DOHH2 (cell line): ENCODE data around the gene CDK17.

Experiments used
- H3F3A ChIP-seq: fragments of 200-600 bp; sonication (generic), shearing (Covaris generic); 2 replicates; pipeline ENCODE4 v1.6.0; 2016; ENCODE audit warnings: antibody characterized with exemption, mild to moderate bottlenecking; ENCODE audit not compliant: control insufficient read depth, insufficient read depth
- H3K27ac ChIP-seq: fragments of 200-600 bp; sonication (generic); 2 replicates; pipeline ENCODE4 v1.5.1; 2014; ENCODE audit warnings: low read depth, mild to moderate bottlenecking, low read length, moderate library complexity
- H3K27me3 ChIP-seq: fragments of 200-600 bp; sonication (generic); 2 replicates; pipeline ENCODE4 v1.6.1; 2014; ENCODE audit warnings: mild to moderate bottlenecking, low read length, mixed read lengths; ENCODE audit not compliant: control insufficient read depth
- H3K36me3 ChIP-seq: fragments of 200-600 bp; sonication (generic); 2 replicates; pipeline ENCODE4 v1.6.1; 2014; ENCODE audit warnings: mild to moderate bottlenecking, low read length, moderate library complexity, mixed read lengths; ENCODE audit not compliant: control insufficient read depth
- H3K4me1 ChIP-seq: fragments of 200-600 bp; sonication (generic); 2 replicates; pipeline ENCODE4 v1.6.1; 2014; ENCODE audit warnings: mild to moderate bottlenecking, low read length, mixed read lengths; ENCODE audit not compliant: control insufficient read depth
- H3K4me2 ChIP-seq: fragments of 200-600 bp; sonication (generic); 2 replicates; pipeline ENCODE4 v1.6.0; 2014; ENCODE audit warnings: mild to moderate bottlenecking, low read length, moderate library complexity
- H3K4me3 ChIP-seq: fragments of 200-600 bp; sonication (generic); 2 replicates; pipeline ENCODE4 v1.5.1; 2014; ENCODE audit warnings: mild to moderate bottlenecking, low read length, mixed read lengths
- H3K79me2 ChIP-seq: fragments of 200-600 bp; sonication (generic); 2 replicates; pipeline ENCODE4 v1.6.1; 2014; ENCODE audit warnings: mild to moderate bottlenecking, low read length, mixed read lengths; ENCODE audit not compliant: control insufficient read depth
- H3K9me2 ChIP-seq: fragments of 200-600 bp; sonication (generic); replicated peaks from 2 replicates; pipeline ENCODE4 v1.6.1; 2014; ENCODE audit warnings: mild to moderate bottlenecking, low read length, mixed read lengths; ENCODE audit not compliant: control insufficient read depth
- H3K9me3 ChIP-seq: fragments of 200-600 bp; sonication (generic); 2 replicates; pipeline ENCODE4 v1.6.1; 2014; ENCODE audit warnings: antibody characterized with exemption, low read length, mixed read lengths; ENCODE audit not compliant: control insufficient read depth, insufficient read depth
- H4K20me1 ChIP-seq: fragments of 200-600 bp; sonication (generic); 2 replicates; pipeline ENCODE4 v1.6.0; 2014; ENCODE audit warnings: low read depth, mild to moderate bottlenecking, antibody characterized with exemption, low read length, moderate library complexity; ENCODE audit not compliant: control insufficient read depth, insufficient read depth
- EZH2phosphoT487 ChIP-seq: fragments of 200-600 bp; sonication (generic); IDR thresholded peaks from 2 replicates; pipeline ENCODE4 v1.6.1; 2017; ENCODE audit warnings: borderline replicate concordance, mild to moderate bottlenecking, antibody characterized with exemption, low read length, moderate library complexity, mixed read lengths
- TF ChIP-seq, protein P1 (sequence below): fragments of 200-600 bp; sonication (generic); IDR thresholded peaks from one replicate; pipeline ENCODE4 v1.5.1; 2014; ENCODE audit warnings: antibody characterized with exemption, mild to moderate bottlenecking, low read depth, low read length; ENCODE audit not compliant: poor library complexity, severe bottlenecking

Gene CDK17

GRCh38 chr12:96297504-96297903 lies 102.7 kb downstream of the CDK17 start:
- TF ChIP-seq EZH2phosphoT487: no peak
- TF ChIP-seq, protein P1, sequence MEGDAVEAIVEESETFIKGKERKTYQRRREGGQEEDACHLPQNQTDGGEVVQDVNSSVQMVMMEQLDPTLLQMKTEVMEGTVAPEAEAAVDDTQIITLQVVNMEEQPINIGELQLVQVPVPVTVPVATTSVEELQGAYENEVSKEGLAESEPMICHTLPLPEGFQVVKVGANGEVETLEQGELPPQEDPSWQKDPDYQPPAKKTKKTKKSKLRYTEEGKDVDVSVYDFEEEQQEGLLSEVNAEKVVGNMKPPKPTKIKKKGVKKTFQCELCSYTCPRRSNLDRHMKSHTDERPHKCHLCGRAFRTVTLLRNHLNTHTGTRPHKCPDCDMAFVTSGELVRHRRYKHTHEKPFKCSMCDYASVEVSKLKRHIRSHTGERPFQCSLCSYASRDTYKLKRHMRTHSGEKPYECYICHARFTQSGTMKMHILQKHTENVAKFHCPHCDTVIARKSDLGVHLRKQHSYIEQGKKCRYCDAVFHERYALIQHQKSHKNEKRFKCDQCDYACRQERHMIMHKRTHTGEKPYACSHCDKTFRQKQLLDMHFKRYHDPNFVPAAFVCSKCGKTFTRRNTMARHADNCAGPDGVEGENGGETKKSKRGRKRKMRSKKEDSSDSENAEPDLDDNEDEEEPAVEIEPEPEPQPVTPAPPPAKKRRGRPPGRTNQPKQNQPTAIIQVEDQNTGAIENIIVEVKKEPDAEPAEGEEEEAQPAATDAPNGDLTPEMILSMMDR: no peak
- peaks cover 17% of the 10 kb centered on the region for H3F3A ChIP-seq

GRCh38 chr12:96295532-96296160 lies 104.6 kb downstream of the CDK17 start:
- Histone ChIP-seq H3F3A (peaks cover 17% of the 10 kb centered on the region), H3K9me2 (no peaks in the 10 kb centered on the region)
- TF ChIP-seq EZH2phosphoT487: no peak
- TF ChIP-seq, protein P1: no peak

More at GRCh38 chr12:96297504-96297903, 102.7 kb downstream of the CDK17 start:
- H3K4me2 ChIP-seq: peak overlapping the region; percentile 72
- H3K27me3 ChIP-seq: no peaks in the 10 kb centered on the region
- no peaks in the 10 kb centered on the region for H4K20me1 ChIP-seq
- peaks cover 7% of the 10 kb centered on the region for H3K79me2 ChIP-seq
- no peaks in the 10 kb centered on the region for H3K9me3 ChIP-seq
- no peaks in the 10 kb centered on the region for H3K9me2 ChIP-seq
- H3K27ac ChIP-seq: peak overlapping the region; percentile 77
- peak overlapping the region; percentile 57; the same call in 1 of the 2 replicates for H3K4me3 ChIP-seq
- H3K36me3 ChIP-seq: peaks cover 51% of the 10 kb centered on the region
- H3K4me1 ChIP-seq: peaks cover 59% of the 10 kb centered on the region

GRCh38 chr12:96294831-96295230 lies 105.4 kb downstream of the CDK17 start:
- no peaks in the 10 kb centered on the region for H4K20me1 ChIP-seq
- H3F3A ChIP-seq: peaks cover 16% of the 10 kb centered on the region
- H3K27ac ChIP-seq: peak overlapping the region; percentile 77
- H3K36me3 ChIP-seq: peaks cover 65% of the 10 kb centered on the region
- TF ChIP-seq EZH2phosphoT487: no peak
- TF ChIP-seq, protein P1: no peak
- H3K79me2 ChIP-seq: peaks cover 7% of the 10 kb centered on the region
- no peaks in the 10 kb centered on the region for H3K9me3 ChIP-seq
- peak overlapping the region; percentile 57 for H3K4me3 ChIP-seq
- H3K4me2 ChIP-seq: peak overlapping the region; percentile 72
- H3K9me2 ChIP-seq: no peaks in the 10 kb centered on the region
- peaks cover 57% of the 10 kb centered on the region for H3K4me1 ChIP-seq
- H3K27me3 ChIP-seq: no peaks in the 10 kb centered on the region

More at GRCh38 chr12:96295532-96296160, 104.6 kb downstream of the CDK17 start:
- Histone ChIP-seq H4K20me1 (no peaks in the 10 kb centered on the region), H3K4me1 (peaks cover 57% of the 10 kb centered on the region), H3K4me2 (peak overlapping the region; percentile 72), H3K9me3 (no peaks in the 10 kb centered on the region), H3K79me2 (peaks cover 7% of the 10 kb centered on the region), H3K4me3 (peak overlapping the region; percentile 57), H3K36me3 (peaks cover 66% of the 10 kb centered on the region), H3K27me3 (no peaks in the 10 kb centered on the region), H3K27ac (peak overlapping the region; percentile 77)
